ENCODE data around the gene BIRC6.

The BIRC6 gene

GRCh38 chr2:32559136-32559535 lies 202.3 kb downstream of the BIRC6 start:
- no peak overlapping the region for H3K27ac ChIP-seq (ENCODE audit: insufficient read depth, low read length, poor library complexity, severe bottlenecking)
- no peaks in the 10 kb centered on the region for H3K4me1 ChIP-seq (ENCODE audit: control insufficient read depth, insufficient read depth, low read length, poor library complexity, severe bottlenecking)
- no peak for DNase-seq
- no peak overlapping the region for H3K4me3 ChIP-seq (ENCODE audit: insufficient read depth, low read depth, low read length, poor library complexity, severe bottlenecking)
- no peaks in the 10 kb centered on the region for H3K9me3 ChIP-seq (ENCODE audit: control insufficient read depth, low read length)
- no peaks in the 10 kb centered on the region for H3K27me3 ChIP-seq (replicated peaks; ENCODE audit: control insufficient read depth, insufficient read depth, low read length, poor library complexity, severe bottlenecking)
- peaks cover 5% of the 10 kb centered on the region for H3K36me3 ChIP-seq (ENCODE audit: control insufficient read depth, insufficient read depth, low read length)

- no peak for DNase-seq
- no peak overlapping the region for H3K27ac ChIP-seq (ENCODE audit: insufficient read depth, low read length, poor library complexity, severe bottlenecking)
Measured at GRCh38 chr2:32562906-32563305, 206.1 kb downstream of the BIRC6 start.

GRCh38 chr2:32564417-32565035 lies 207.7 kb downstream of the BIRC6 start:
- H3K9me3 ChIP-seq (ENCODE audit: control insufficient read depth, low read length) = no peaks in the 10 kb centered on the region
- no peaks in the 10 kb centered on the region for H3K4me1 ChIP-seq (ENCODE audit: control insufficient read depth, insufficient read depth, low read length, poor library complexity, severe bottlenecking)
- H3K27ac ChIP-seq (ENCODE audit: insufficient read depth, low read length, poor library complexity, severe bottlenecking) = no peak overlapping the region
- H3K27me3 ChIP-seq (replicated peaks; ENCODE audit: control insufficient read depth, insufficient read depth, low read length, poor library complexity, severe bottlenecking) = no peaks in the 10 kb centered on the region
- no peak overlapping the region for H3K4me3 ChIP-seq (ENCODE audit: insufficient read depth, low read depth, low read length, poor library complexity, severe bottlenecking)
- peaks cover 4% of the 10 kb centered on the region for H3K36me3 ChIP-seq (ENCODE audit: control insufficient read depth, insufficient read depth, low read length)
- no peak for DNase-seq

More at GRCh38 chr2:32562906-32563305, 206.1 kb downstream of the BIRC6 start:
- Histone ChIP-seq H3K4me1 (ENCODE audit: control insufficient read depth, insufficient read depth, low read length, poor library complexity, severe bottlenecking) (no peaks in the 10 kb centered on the region), H3K36me3 (ENCODE audit: control insufficient read depth, insufficient read depth, low read length) (peaks cover 9% of the 10 kb centered on the region), H3K9me3 (ENCODE audit: control insufficient read depth, low read length) (no peaks in the 10 kb centered on the region), H3K4me3 (ENCODE audit: insufficient read depth, low read depth, low read length, poor library complexity, severe bottlenecking) (no peak overlapping the region), H3K27me3 (replicated peaks; ENCODE audit: control insufficient read depth, insufficient read depth, low read length, poor library complexity, severe bottlenecking) (no peaks in the 10 kb centered on the region)

- Histone ChIP-seq H3K27me3 (replicated peaks; ENCODE audit: control insufficient read depth, insufficient read depth, low read length, poor library complexity, severe bottlenecking) (no peaks in the 10 kb centered on the region), H3K4me1 (ENCODE audit: control insufficient read depth, insufficient read depth, low read length, poor library complexity, severe bottlenecking) (no peaks in the 10 kb centered on the region), H3K4me3 (ENCODE audit: insufficient read depth, low read depth, low read length, poor library complexity, severe bottlenecking) (no peak overlapping the region), H3K27ac (ENCODE audit: insufficient read depth, low read length, poor library complexity, severe bottlenecking) (no peak overlapping the region), H3K36me3 (ENCODE audit: control insufficient read depth, insufficient read depth, low read length) (peaks cover 4% of the 10 kb centered on the region), H3K9me3 (ENCODE audit: control insufficient read depth, low read length) (no peaks in the 10 kb centered on the region)
- no peak for DNase-seq
Measured at GRCh38 chr2:32565902-32566301, 209.1 kb downstream of the BIRC6 start.

- H3K9me3 ChIP-seq (ENCODE audit: control insufficient read depth, low read length) = no peaks in the 10 kb centered on the region
- peaks cover 13% of the 10 kb centered on the region for H3K36me3 ChIP-seq (ENCODE audit: control insufficient read depth, insufficient read depth, low read length)
- H3K27ac ChIP-seq (ENCODE audit: insufficient read depth, low read length, poor library complexity, severe bottlenecking) = no peak overlapping the region
- H3K27me3 ChIP-seq (replicated peaks; ENCODE audit: control insufficient read depth, insufficient read depth, low read length, poor library complexity, severe bottlenecking) = no peaks in the 10 kb centered on the region
- H3K4me1 ChIP-seq (ENCODE audit: control insufficient read depth, insufficient read depth, low read length, poor library complexity, severe bottlenecking) = peaks cover 6% of the 10 kb centered on the region
- no peak for DNase-seq
- H3K4me3 ChIP-seq (ENCODE audit: insufficient read depth, low read depth, low read length, poor library complexity, severe bottlenecking) = no peak overlapping the region
Measured at GRCh38 chr2:32572030-32572429, 215.2 kb downstream of the BIRC6 start.

- no peak overlapping the region for H3K27ac ChIP-seq (ENCODE audit: insufficient read depth, low read length, poor library complexity, severe bottlenecking)
- DNase-seq = no peak
- H3K9me3 ChIP-seq (ENCODE audit: control insufficient read depth, low read length) = no peaks in the 10 kb centered on the region
- H3K4me3 ChIP-seq (ENCODE audit: insufficient read depth, low read depth, low read length, poor library complexity, severe bottlenecking) = no peak overlapping the region
- no peaks in the 10 kb centered on the region for H3K27me3 ChIP-seq (replicated peaks; ENCODE audit: control insufficient read depth, insufficient read depth, low read length, poor library complexity, severe bottlenecking)
- peaks cover 13% of the 10 kb centered on the region for H3K36me3 ChIP-seq (ENCODE audit: control insufficient read depth, insufficient read depth, low read length)
- peaks cover 6% of the 10 kb centered on the region for H3K4me1 ChIP-seq (ENCODE audit: control insufficient read depth, insufficient read depth, low read length, poor library complexity, severe bottlenecking)
Measured at GRCh38 chr2:32572737-32573136, 215.9 kb downstream of the BIRC6 start.

GRCh38 chr2:32591669-32592463 lies 235.0 kb downstream of the BIRC6 start:
- Histone ChIP-seq H3K36me3 (ENCODE audit: control insufficient read depth, insufficient read depth, low read length) (peaks cover 1% of the 10 kb centered on the region), H3K9me3 (ENCODE audit: control insufficient read depth, low read length) (no peaks in the 10 kb centered on the region), H3K27ac (ENCODE audit: insufficient read depth, low read length, poor library complexity, severe bottlenecking) (no peak overlapping the region), H3K27me3 (replicated peaks; ENCODE audit: control insufficient read depth, insufficient read depth, low read length, poor library complexity, severe bottlenecking) (no peaks in the 10 kb centered on the region), H3K4me3 (ENCODE audit: insufficient read depth, low read depth, low read length, poor library complexity, severe bottlenecking) (no peak overlapping the region), H3K4me1 (ENCODE audit: control insufficient read depth, insufficient read depth, low read length, poor library complexity, severe bottlenecking) (peaks cover 10% of the 10 kb centered on the region)
- DNase-seq = no peak

- no peak overlapping the region for H3K4me3 ChIP-seq (ENCODE audit: insufficient read depth, low read depth, low read length, poor library complexity, severe bottlenecking)
- no peaks in the 10 kb centered on the region for H3K9me3 ChIP-seq (ENCODE audit: control insufficient read depth, low read length)
- H3K36me3 ChIP-seq (ENCODE audit: control insufficient read depth, insufficient read depth, low read length) = peaks cover 16% of the 10 kb centered on the region
- no peak overlapping the region for H3K27ac ChIP-seq (ENCODE audit: insufficient read depth, low read length, poor library complexity, severe bottlenecking)
- no peak for DNase-seq
- H3K4me1 ChIP-seq (ENCODE audit: control insufficient read depth, insufficient read depth, low read length, poor library complexity, severe bottlenecking) = peaks cover 10% of the 10 kb centered on the region
- no peaks in the 10 kb centered on the region for H3K27me3 ChIP-seq (replicated peaks; ENCODE audit: control insufficient read depth, insufficient read depth, low read length, poor library complexity, severe bottlenecking)
Measured at GRCh38 chr2:32594573-32594972, 237.8 kb downstream of the BIRC6 start.

GRCh38 chr2:32611366-32611765 lies 254.5 kb downstream of the BIRC6 start:
- H3K27ac ChIP-seq (ENCODE audit: insufficient read depth, low read length, poor library complexity, severe bottlenecking) = no peak overlapping the region
- no peak for DNase-seq
- no peaks in the 10 kb centered on the region for H3K9me3 ChIP-seq (ENCODE audit: control insufficient read depth, low read length)
- no peaks in the 10 kb centered on the region for H3K4me1 ChIP-seq (ENCODE audit: control insufficient read depth, insufficient read depth, low read length, poor library complexity, severe bottlenecking)
- H3K36me3 ChIP-seq (ENCODE audit: control insufficient read depth, insufficient read depth, low read length) = peaks cover 35% of the 10 kb centered on the region
- no peak overlapping the region for H3K4me3 ChIP-seq (ENCODE audit: insufficient read depth, low read depth, low read length, poor library complexity, severe bottlenecking)
- H3K27me3 ChIP-seq (replicated peaks; ENCODE audit: control insufficient read depth, insufficient read depth, low read length, poor library complexity, severe bottlenecking) = no peaks in the 10 kb centered on the region

GRCh38 chr2:32611771-32612170 lies 254.9 kb downstream of the BIRC6 start:
- no peak overlapping the region for H3K27ac ChIP-seq (ENCODE audit: insufficient read depth, low read length, poor library complexity, severe bottlenecking)
- no peak for DNase-seq
- no peaks in the 10 kb centered on the region for H3K4me1 ChIP-seq (ENCODE audit: control insufficient read depth, insufficient read depth, low read length, poor library complexity, severe bottlenecking)
- no peaks in the 10 kb centered on the region for H3K9me3 ChIP-seq (ENCODE audit: control insufficient read depth, low read length)
- no peak overlapping the region for H3K4me3 ChIP-seq (ENCODE audit: insufficient read depth, low read depth, low read length, poor library complexity, severe bottlenecking)
- H3K36me3 ChIP-seq (ENCODE audit: control insufficient read depth, insufficient read depth, low read length) = peaks cover 38% of the 10 kb centered on the region
- H3K27me3 ChIP-seq (replicated peaks; ENCODE audit: control insufficient read depth, insufficient read depth, low read length, poor library complexity, severe bottlenecking) = no peaks in the 10 kb centered on the region

All from effector memory CD4-positive, alpha-beta T cell (primary cell).